Right atrium auricular region (tissue), 2 donors: ENCODE data around the gene HACD4. TPM values are rescaled to one million over a fixed set of nuclear protein-coding genes. Genes with fewer than 3 reads are reported as not detected.

ENCODE experiments used
- DNase-seq: peaks from one replicate; pipeline ENCODE4 v3.0.0-alpha.2; 2019; ENCODE audit warnings: low spot score
- H3K27ac ChIP-seq, 2 donors: fragments of 200-600 bp; sonication (generic); 1 replicate in 1 of 2; 2 replicates in 1 of 2; pipeline ENCODE4 v1.5.1; 2016 to 2019
- H3K27me3 ChIP-seq, 2 donors: fragments of 200-600 bp; sonication (generic); one replicate each; pipeline versions ENCODE4 v1.5.1 to v1.6.0; 2017 to 2019
- H3K36me3 ChIP-seq: fragments of 200-600 bp; sonication (generic); one replicate; pipeline ENCODE4 v1.5.1; 2016
- H3K4me1 ChIP-seq, 2 donors: fragments of 200-600 bp; sonication (generic); one replicate each; pipeline versions ENCODE4 v1.5.1 to v1.6.0; 2017 to 2019
- H3K4me3 ChIP-seq, 2 donors: fragments of 200-600 bp; sonication (generic); 1 replicate in 1 of 2; 2 replicates in 1 of 2; pipeline ENCODE4 v1.5.1; 2017 to 2019; ENCODE audit warnings: mild to moderate bottlenecking in 1 of 2, moderate library complexity in 1 of 2
- H3K9me3 ChIP-seq, 2 donors: fragments of 200-600 bp; sonication (generic); one replicate each; pipeline ENCODE4 v1.5.1; 2019
- CTCF ChIP-seq, 2 donors: fragments of 200-600 bp; sonication (generic); IDR thresholded peaks; one replicate each; pipeline ENCODE4 v1.5.1; 2019; ENCODE audit warnings: antibody characterized with exemption in 2 of 2
- total RNA-seq, 2 donors: library from RNA; depleted of rRNA; stranded (reverse); fragments of >200 nt; gene quantifications; one replicate each; pipeline ENCODE4 v1.1.0, GENCODE V29; 2016

The HACD4 gene
- total RNA-seq, 2 donors from 2014 or later, result 0.82 to 1.7 TPM

GRCh38 chr9:20988671-20989315 lies 42.6 kb downstream of the HACD4 start:
- Histone ChIP-seq H3K27me3 (no peaks in the 10 kb centered on the region), H3K36me3 (peaks cover 25% of the 10 kb centered on the region), H3K27ac (no peak overlapping the region)

GRCh38 chr9:20988061-20988460 lies 43.4 kb downstream of the HACD4 start:
- Histone ChIP-seq H3K9me3 (no peaks in the 10 kb centered on the region), H3K4me1 (no peaks in the 10 kb centered on the region), H3K27me3 (no peaks in the 10 kb centered on the region), H3K36me3 (peaks cover 25% of the 10 kb centered on the region), H3K4me3 (no peak overlapping the region), H3K27ac (no peak overlapping the region)
- DNase-seq, result no peak
- TF ChIP-seq CTCF (IDR thresholded peaks at IDR 0.05), result no peak

More at GRCh38 chr9:20988671-20989315, 42.6 kb downstream of the HACD4 start:
- Histone ChIP-seq H3K9me3 (no peaks in the 10 kb centered on the region), H3K4me1 (no peaks in the 10 kb centered on the region), H3K4me3 (no peak overlapping the region)
- DNase-seq, result no peak
- no peak for TF ChIP-seq CTCF (IDR thresholded peaks at IDR 0.05)

GRCh38 chr9:20987521-20987920 lies 43.9 kb downstream of the HACD4 start:
- Histone ChIP-seq H3K36me3 (peaks cover 26% of the 10 kb centered on the region), H3K4me3 (no peak overlapping the region), H3K9me3 (no peaks in the 10 kb centered on the region), H3K27me3 (no peaks in the 10 kb centered on the region), H3K4me1 (no peaks in the 10 kb centered on the region), H3K27ac (no peak overlapping the region)
- DNase-seq, result no peak
- TF ChIP-seq CTCF (IDR thresholded peaks at IDR 0.05), result no peak

GRCh38 chr9:20985851-20986600 lies 45.4 kb downstream of the HACD4 start:
- H3K4me1 ChIP-seq, result peaks cover 0 to 5% of the 10 kb centered on the region in 2 donors
- H3K9me3 ChIP-seq, result no peaks in the 10 kb centered on the region
- H3K27ac ChIP-seq, result no peak overlapping the region
- H3K4me3 ChIP-seq, result no peak overlapping the region
- no peak for DNase-seq
- peaks cover 22% of the 10 kb centered on the region for H3K36me3 ChIP-seq
- H3K27me3 ChIP-seq, result no peaks in the 10 kb centered on the region
- no peak for TF ChIP-seq CTCF (IDR thresholded peaks at IDR 0.05)

GRCh38 chr9:20984506-20984905 lies 46.9 kb downstream of the HACD4 start:
- H3K4me3 ChIP-seq, result no peak overlapping the region
- H3K9me3 ChIP-seq, result no peaks in the 10 kb centered on the region
- H3K27ac ChIP-seq, result no peak overlapping the region
- H3K4me1 ChIP-seq, result peaks cover 0 to 12% of the 10 kb centered on the region in 2 donors
- no peaks in the 10 kb centered on the region for H3K27me3 ChIP-seq
- peaks cover 14% of the 10 kb centered on the region for H3K36me3 ChIP-seq
- TF ChIP-seq CTCF (IDR thresholded peaks at IDR 0.05), result no peak
- no peak for DNase-seq
